GM21529 (cell line): ENCODE results near the gene MAP2K1.
"Not testable (repeated sequence)": the region's sequence is repeated elsewhere in the genome, so short reads cannot be mapped to it uniquely, and the experiment has no call there.

ENCODE experiments used
- ATAC-seq: cut with Tn5 transposase; IDR thresholded peaks from one replicate; pipeline ENCODE4 v1.9.1; 2021; ENCODE audit not compliant: unreplicated experiment

Gene MAP2K1

GRCh38 chr15:66472176-66472999, 85.7 kb downstream of the MAP2K1 start:
- peak; percentile 86 for ATAC-seq

GRCh38 chr15:66474135-66474534, 87.4 kb downstream of the MAP2K1 start:
- ATAC-seq, result no peak

GRCh38 chr15:66474963-66475362, 88.3 kb downstream of the MAP2K1 start:
- no peak for ATAC-seq

- ATAC-seq, result no peak
Observed at GRCh38 chr15:66476535-66476934, 89.8 kb downstream of the MAP2K1 start.

GRCh38 chr15:66477011-66477410, 90.3 kb downstream of the MAP2K1 start:
- ATAC-seq, result no peak

GRCh38 chr15:66480267-66480666, 93.6 kb downstream of the MAP2K1 start:
- ATAC-seq, result no peak

GRCh38 chr15:66481107-66481856, 94.6 kb downstream of the MAP2K1 start:
- no peak for ATAC-seq

- no peak for ATAC-seq
Observed at GRCh38 chr15:66482539-66482938, 95.8 kb downstream of the MAP2K1 start.

GRCh38 chr15:66483131-66483566, 96.4 kb downstream of the MAP2K1 start:
- ATAC-seq, result no peak

- no peak for ATAC-seq
Observed at GRCh38 chr15:66484539-66485112, 97.9 kb downstream of the MAP2K1 start.

GRCh38 chr15:66486887-66487286, 100.2 kb downstream of the MAP2K1 start:
- no peak for ATAC-seq

GRCh38 chr15:66488525-66488924, 101.8 kb downstream of the MAP2K1 start:
- ATAC-seq, result no peak

- no peak for ATAC-seq
Observed at GRCh38 chr15:66489179-66489791, 102.6 kb downstream of the MAP2K1 start.

GRCh38 chr15:66491846-66492245, 105.1 kb downstream of the MAP2K1 start:
- ATAC-seq, result no peak

- ATAC-seq, result no peak
Observed at GRCh38 chr15:66494262-66494661, 107.5 kb downstream of the MAP2K1 start.

GRCh38 chr15:66496951-66497501, 110.3 kb downstream of the MAP2K1 start:
- peak; percentile 11 for ATAC-seq

- peak; percentile 84 for ATAC-seq
Observed at GRCh38 chr15:66497502-66498455, 111.1 kb downstream of the MAP2K1 start, which contains the start of gene SNAPC5. Gene SNAPC5 (minus strand): TSS chr15:66497762. CDS start chr15:66497731, 31 bp downstream.

- no peak for ATAC-seq
Observed at GRCh38 chr15:66498501-66499386, 112.0 kb downstream of the MAP2K1 start.

GRCh38 chr15:66500346-66500745, 113.6 kb downstream of the MAP2K1 start:
- ATAC-seq, result not testable (repeated sequence)
